Measurements from ENCODE around the gene PPP1R13B.
"Not testable (repeated sequence)": the region's sequence is repeated elsewhere in the genome, so short reads cannot be mapped to it uniquely, and the experiment has no call there.

PPP1R13B gene

GRCh38 chr14:103854822-103855733 lies 7.7 kb upstream of the PPP1R13B start:
- no peaks in the 10 kb centered on the region for H3K27me3 Mint-ChIP-seq
- peak; percentile 31 for ATAC-seq
- no peak overlapping the region for H3K27ac Mint-ChIP-seq
- H3K4me1 Mint-ChIP-seq = peaks cover 22% of the 10 kb centered on the region
- DNase-seq = no peak
- no peaks in the 10 kb centered on the region for H3K9me3 Mint-ChIP-seq
- H3K4me3 Mint-ChIP-seq = no peak overlapping the region

- no peak for DNase-seq
- ATAC-seq = no peak
- Mint-ChIP-seq H3K4me3 (no peak overlapping the region), H3K4me1 (peaks cover 22% of the 10 kb centered on the region), H3K27me3 (no peaks in the 10 kb centered on the region), H3K27ac (no peak overlapping the region), H3K9me3 (no peaks in the 10 kb centered on the region)
Observed at GRCh38 chr14:103854017-103854808, 6.8 kb upstream of the PPP1R13B start.

GRCh38 chr14:103849151-103849886 lies 1.9 kb upstream of the PPP1R13B start:
- no peak for DNase-seq
- no peaks in the 10 kb centered on the region for H3K9me3 Mint-ChIP-seq
- peaks cover 26% of the 10 kb centered on the region for H3K4me1 Mint-ChIP-seq
- peaks cover 9% of the 10 kb centered on the region for H3K27me3 Mint-ChIP-seq
- H3K4me3 Mint-ChIP-seq = peak overlapping the region; percentile 52 to 72
- H3K27ac Mint-ChIP-seq = no peak overlapping the region
- no peak for ATAC-seq

- peak overlapping the region; percentile 52 to 72 for H3K4me3 Mint-ChIP-seq
- ATAC-seq (peak; percentile 8), DNase-seq (peak in 1 of 2 donors; percentile 21)
- H3K9me3 Mint-ChIP-seq = no peaks in the 10 kb centered on the region
- peaks cover 20% of the 10 kb centered on the region for H3K4me1 Mint-ChIP-seq
- peaks cover 9% of the 10 kb centered on the region for H3K27me3 Mint-ChIP-seq
- H3K27ac Mint-ChIP-seq = peak overlapping the region in 1 of 2 donors; percentile 63
Observed at GRCh38 chr14:103848175-103849077, 1.1 kb upstream of the PPP1R13B start.

- DNase-seq (peak in 1 of 2 donors; percentile 17), ATAC-seq (peak; percentile 48)
- Mint-ChIP-seq H3K27ac (peak overlapping the region; percentile 40 to 42), H3K9me3 (no peaks in the 10 kb centered on the region), H3K4me1 (peaks cover 20% of the 10 kb centered on the region), H3K4me3 (peak overlapping the region; percentile 81 to 88), H3K27me3 (peaks cover 9% of the 10 kb centered on the region)
Observed at GRCh38 chr14:103846543-103847450, 578 bp downstream of the PPP1R13B start.

- peaks cover 20% of the 10 kb centered on the region for H3K4me1 Mint-ChIP-seq
- H3K9me3 Mint-ChIP-seq = no peaks in the 10 kb centered on the region
- peak overlapping the region; percentile 81 to 88 for H3K4me3 Mint-ChIP-seq
- DNase-seq (no peak), ATAC-seq (no peak)
- H3K27ac Mint-ChIP-seq = no peak overlapping the region
- peaks cover 9% of the 10 kb centered on the region for H3K27me3 Mint-ChIP-seq
Observed at GRCh38 chr14:103846097-103846496, 1.3 kb downstream of the PPP1R13B start.

GRCh38 chr14:103845327-103845726 lies 2.0 kb downstream of the PPP1R13B start:
- DNase-seq (no peak), ATAC-seq (no peak)
- peak overlapping the region in 1 of 2 donors; percentile 3 for H3K4me3 Mint-ChIP-seq
- peaks cover 20% of the 10 kb centered on the region for H3K4me1 Mint-ChIP-seq
- H3K27me3 Mint-ChIP-seq = peaks cover 9% of the 10 kb centered on the region
- no peak overlapping the region for H3K27ac Mint-ChIP-seq
- no peaks in the 10 kb centered on the region for H3K9me3 Mint-ChIP-seq

- H3K4me3 Mint-ChIP-seq, ATAC-seq, H3K27ac Mint-ChIP-seq, H3K27me3 Mint-ChIP-seq, DNase-seq, H3K9me3 Mint-ChIP-seq: not testable (repeated sequence)
- H3K4me1 Mint-ChIP-seq = peaks cover 18% of the 10 kb centered on the region
Observed at GRCh38 chr14:103841265-103841664, 6.1 kb downstream of the PPP1R13B start.

- DNase-seq (no peak), ATAC-seq (no peak)
- Mint-ChIP-seq H3K27me3 (no peaks in the 10 kb centered on the region), H3K4me3 (no peak overlapping the region), H3K27ac (no peak overlapping the region), H3K4me1 (peaks cover 12% of the 10 kb centered on the region), H3K9me3 (no peaks in the 10 kb centered on the region)
Observed at GRCh38 chr14:103840014-103840413, 7.4 kb downstream of the PPP1R13B start.

- H3K9me3 Mint-ChIP-seq = no peaks in the 10 kb centered on the region
- no peak for ATAC-seq
- H3K4me1 Mint-ChIP-seq = peaks cover 12% of the 10 kb centered on the region
- no peaks in the 10 kb centered on the region for H3K27me3 Mint-ChIP-seq
- no peak overlapping the region for H3K4me3 Mint-ChIP-seq
- H3K27ac Mint-ChIP-seq = peak overlapping the region in 1 of 2 donors; percentile 2
- DNase-seq = no peak
Observed at GRCh38 chr14:103839579-103839978, 7.8 kb downstream of the PPP1R13B start.

GRCh38 chr14:103838117-103838516 lies 9.3 kb downstream of the PPP1R13B start:
- Mint-ChIP-seq H3K9me3 (no peaks in the 10 kb centered on the region), H3K4me3 (no peak overlapping the region), H3K27me3 (no peaks in the 10 kb centered on the region), H3K4me1 (peaks cover 12% of the 10 kb centered on the region), H3K27ac (peak overlapping the region; percentile 2 to 81)
- DNase-seq = no peak
- no peak for ATAC-seq

GRCh38 chr14:103836976-103837725 lies 10.2 kb downstream of the PPP1R13B start:
- no peaks in the 10 kb centered on the region for H3K9me3 Mint-ChIP-seq
- H3K4me1 Mint-ChIP-seq = peaks cover 12% of the 10 kb centered on the region
- no peak overlapping the region for H3K4me3 Mint-ChIP-seq
- no peaks in the 10 kb centered on the region for H3K27me3 Mint-ChIP-seq
- H3K27ac Mint-ChIP-seq = peak overlapping the region in 1 of 2 donors; percentile 0
- DNase-seq (no peak), ATAC-seq (no peak)

- Mint-ChIP-seq H3K4me3 (no peak overlapping the region), H3K9me3 (no peaks in the 10 kb centered on the region), H3K4me1 (peaks cover 12% of the 10 kb centered on the region), H3K27me3 (no peaks in the 10 kb centered on the region), H3K27ac (no peak overlapping the region)
- no peak for DNase-seq
- ATAC-seq = no peak
Observed at GRCh38 chr14:103834956-103835355, 12.4 kb downstream of the PPP1R13B start.

Measured in stimulated activated naive CD8-positive, alpha-beta T cell treated with anti-CD3 and anti-CD28 coated beads, Interleukin-15, amount 100 ng/mL, for 72 hours (primary cell).